HG02852 (cell line): ENCODE measurements around the gene TBC1D19.
"Not testable (repeated sequence)": the region's sequence is repeated elsewhere in the genome, so short reads cannot be mapped to it uniquely, and the experiment has no call there.

Source experiments
- ATAC-seq: cut with Tn5 transposase; IDR thresholded peaks from one replicate; pipeline ENCODE4 v1.9.1; 2021; ENCODE audit warnings: mild to moderate bottlenecking, moderate library complexity; ENCODE audit not compliant: unreplicated experiment

The TBC1D19 gene, protein sequence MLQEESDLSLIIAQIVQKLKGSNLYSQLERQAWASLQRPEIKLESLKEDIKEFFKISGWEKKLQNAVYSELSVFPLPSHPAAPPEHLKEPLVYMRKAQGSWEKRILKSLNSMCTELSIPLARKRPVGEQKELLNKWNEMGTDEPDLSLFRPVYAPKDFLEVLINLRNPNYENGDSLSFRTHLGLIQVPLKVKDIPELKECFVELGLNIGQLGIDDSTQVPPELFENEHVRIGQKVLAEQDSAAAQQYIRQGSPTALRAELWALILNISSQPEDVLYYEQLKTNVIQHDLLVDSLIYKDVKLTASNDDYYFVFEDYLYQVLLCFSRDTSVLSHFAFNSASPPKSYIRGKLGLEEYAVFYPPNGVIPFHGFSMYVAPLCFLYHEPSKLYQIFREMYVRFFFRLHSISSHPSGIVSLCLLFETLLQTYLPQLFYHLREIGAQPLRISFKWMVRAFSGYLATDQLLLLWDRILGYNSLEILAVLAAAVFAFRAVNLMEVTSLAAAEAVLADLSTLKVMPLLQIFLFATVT

GRCh38 chr4:26583865-26584652 is at the start of gene TBC1D19:
TBC1D19 (plus strand) TSS chr4:26584084; CDS start chr4:26584194, 110 bp downstream.
- peak; percentile 100 for ATAC-seq

- no peak for ATAC-seq
These were observed 40.9 kb upstream of the TBC1D19 start for GRCh38 chr4:26542991-26543390.

DNA sequence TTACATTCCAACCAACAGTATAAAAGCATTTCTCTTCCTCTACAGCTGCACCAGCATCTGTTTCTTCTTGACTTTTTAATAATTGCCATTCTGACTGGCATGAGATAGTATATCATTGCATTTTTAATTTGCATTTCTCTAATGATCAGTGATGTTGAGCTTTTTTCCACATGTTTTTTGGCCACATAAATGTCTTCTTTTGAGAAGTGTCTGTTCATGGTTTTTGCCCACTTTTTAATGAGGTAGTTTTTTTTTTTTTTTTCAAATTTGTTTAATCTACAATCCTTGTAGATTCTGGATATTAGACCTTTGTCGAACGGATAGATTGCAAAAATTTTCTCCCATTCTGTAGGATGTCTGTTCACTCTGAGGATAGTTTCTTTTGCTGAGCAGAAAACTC is 39.5 kb upstream of the TBC1D19 start:
- ATAC-seq: no peak

- not testable (repeated sequence) for ATAC-seq
These were observed 35.5 kb upstream of the TBC1D19 start for GRCh38 chr4:26548379-26548778.

DNA sequence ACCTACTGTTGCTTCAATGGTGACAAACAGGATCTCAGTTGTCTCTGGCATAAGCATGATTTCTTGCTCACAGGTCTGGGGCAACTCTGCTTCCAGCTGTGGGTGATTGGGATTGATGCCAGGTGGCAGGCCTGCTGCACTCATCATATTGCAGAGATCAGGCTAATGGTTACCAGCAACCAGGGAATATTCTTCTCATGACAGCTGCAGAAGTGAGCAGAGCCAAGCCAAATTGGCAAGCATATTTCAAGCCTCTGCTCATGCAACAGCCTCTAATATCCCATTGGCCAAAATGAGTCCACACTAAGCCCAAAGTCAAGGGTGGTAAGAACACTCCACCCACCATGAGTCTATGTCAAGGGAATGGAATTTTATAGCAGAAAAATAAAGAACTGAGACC is 26.7 kb upstream of the TBC1D19 start:
- ATAC-seq: no peak

DNA sequence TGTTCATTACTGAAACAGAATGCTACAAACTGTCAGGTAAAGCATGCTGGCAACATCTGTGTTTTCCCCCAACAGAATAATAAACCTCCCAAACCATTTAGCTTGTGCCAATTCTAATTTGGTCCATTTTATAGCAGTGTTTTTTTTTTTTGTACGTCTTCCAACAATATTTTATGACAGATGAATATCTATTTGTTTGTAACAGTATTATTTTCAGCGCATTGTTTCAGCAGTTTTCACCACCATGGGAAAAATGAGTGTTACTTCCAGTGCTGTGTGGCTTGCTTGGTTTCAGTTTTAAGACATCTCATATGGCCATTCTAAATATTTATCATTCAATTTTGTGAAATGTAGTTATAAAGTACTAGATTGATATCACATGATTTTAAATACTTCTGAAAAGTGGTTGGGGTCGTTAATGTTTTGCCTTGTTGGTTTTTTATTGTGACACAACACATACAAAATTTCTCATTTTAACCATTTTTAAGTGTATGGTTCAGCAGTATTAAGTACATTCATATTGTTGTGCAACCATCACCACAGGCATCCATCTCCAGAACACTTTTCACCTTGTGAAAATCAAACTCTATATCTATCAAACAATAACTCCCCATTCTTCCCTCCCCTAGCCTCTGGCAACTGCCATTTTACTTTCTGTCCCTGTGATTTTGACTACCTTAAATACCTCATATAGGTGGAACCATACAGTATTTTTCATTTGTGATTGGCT is 25.6 kb upstream of the TBC1D19 start:
- ATAC-seq: no peak

DNA sequence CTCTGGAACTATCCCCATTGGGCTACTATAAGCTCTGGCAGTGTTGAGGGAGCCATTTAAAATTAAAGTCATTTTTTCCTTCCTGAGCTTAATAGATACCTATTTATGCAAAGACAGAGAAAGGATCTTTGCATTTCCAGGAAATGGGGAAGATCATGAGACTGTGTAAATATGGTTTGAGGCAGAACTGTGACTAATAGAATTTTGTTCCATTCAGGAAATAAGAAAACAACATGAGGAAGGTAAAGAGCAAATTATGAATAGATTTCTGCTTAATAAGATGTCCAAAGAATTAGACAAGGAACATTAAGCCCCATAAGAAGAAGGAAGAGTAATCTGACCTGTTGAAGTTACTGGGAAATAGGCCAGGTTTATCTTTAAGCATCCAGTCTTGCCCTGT is 17.8 kb upstream of the TBC1D19 start:
- ATAC-seq: no peak

- ATAC-seq: no peak
These were observed 15.4 kb upstream of the TBC1D19 start for GRCh38 chr4:26568446-26568994.

GRCh38 chr4:26570596-26570995 is 13.3 kb upstream of the TBC1D19 start:
- no peak for ATAC-seq

DNA sequence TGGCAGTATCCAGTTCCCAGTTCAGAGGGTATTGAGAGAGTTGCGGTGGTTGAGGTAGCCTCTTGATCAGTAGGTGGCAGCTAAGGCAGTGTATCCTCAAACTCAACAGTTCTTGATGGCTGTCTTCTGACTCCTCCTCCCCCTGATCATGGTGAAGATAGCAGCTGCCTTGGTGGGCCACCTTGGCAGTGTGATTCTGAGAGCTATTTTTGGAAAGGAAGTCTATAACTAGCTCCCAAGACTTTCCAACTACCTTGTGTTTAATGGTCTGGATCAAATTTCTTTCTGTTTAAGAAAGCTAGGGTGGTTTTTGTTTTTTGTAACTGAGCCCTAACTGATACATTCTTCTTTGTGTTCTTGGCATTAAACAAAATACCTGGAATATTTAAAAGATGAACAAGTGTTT is 10.5 kb upstream of the TBC1D19 start:
- no peak for ATAC-seq

- no peak for ATAC-seq
These were observed 9.3 kb upstream of the TBC1D19 start for GRCh38 chr4:26574563-26574962.

DNA sequence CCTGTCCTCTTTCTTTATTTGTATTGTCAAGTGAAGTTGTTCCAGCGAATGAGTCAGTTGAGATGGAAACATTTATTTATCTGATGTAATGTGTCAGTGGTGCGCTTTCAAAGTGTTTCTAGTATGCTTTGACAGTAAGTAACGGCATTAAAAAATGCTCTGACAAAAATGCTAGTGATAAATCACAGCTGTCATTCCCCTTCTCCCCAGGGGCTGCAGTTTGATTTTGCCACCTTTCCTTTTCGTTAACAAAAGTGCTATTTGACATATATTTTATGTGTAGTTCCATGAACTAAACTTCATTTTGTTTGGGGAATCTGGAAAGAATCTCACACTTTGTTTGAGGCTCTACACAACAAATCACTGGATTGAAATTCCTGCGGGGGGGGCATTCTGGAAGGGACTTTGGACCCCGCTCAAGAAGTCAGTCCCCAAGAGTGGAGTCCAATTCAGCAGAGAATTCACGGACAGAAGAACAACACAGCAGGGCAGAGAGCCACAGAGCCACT is 7.6 kb upstream of the TBC1D19 start:
- ATAC-seq: no peak

DNA sequence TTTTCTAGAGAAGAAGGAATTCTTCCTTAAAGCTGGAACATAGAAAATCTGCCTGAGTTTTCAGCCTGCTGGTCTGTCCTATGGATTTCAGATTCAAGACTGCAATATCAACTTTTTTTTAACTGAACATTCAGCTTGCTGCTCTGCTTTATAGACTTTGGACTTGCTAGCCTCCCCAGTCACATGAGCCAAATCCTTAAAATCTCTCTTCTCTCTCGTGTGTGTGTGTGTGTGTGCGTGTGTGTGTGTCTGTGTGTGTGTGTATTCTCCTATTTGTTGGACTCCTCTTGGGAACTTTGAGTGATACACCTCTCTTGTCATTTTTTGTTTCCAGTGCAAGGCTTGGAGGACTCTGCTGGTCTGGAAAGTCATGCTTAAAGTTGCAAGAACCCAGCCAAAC is 6.8 kb upstream of the TBC1D19 start:
- no peak for ATAC-seq

- no peak for ATAC-seq
These were observed 4.7 kb upstream of the TBC1D19 start for GRCh38 chr4:26579169-26579568.

GRCh38 chr4:26581341-26581740 is 2.5 kb upstream of the TBC1D19 start:
- ATAC-seq: not testable (repeated sequence)

- peak; percentile 64 for ATAC-seq
These were observed 383 bp upstream of the TBC1D19 start for GRCh38 chr4:26583538-26583864.

DNA sequence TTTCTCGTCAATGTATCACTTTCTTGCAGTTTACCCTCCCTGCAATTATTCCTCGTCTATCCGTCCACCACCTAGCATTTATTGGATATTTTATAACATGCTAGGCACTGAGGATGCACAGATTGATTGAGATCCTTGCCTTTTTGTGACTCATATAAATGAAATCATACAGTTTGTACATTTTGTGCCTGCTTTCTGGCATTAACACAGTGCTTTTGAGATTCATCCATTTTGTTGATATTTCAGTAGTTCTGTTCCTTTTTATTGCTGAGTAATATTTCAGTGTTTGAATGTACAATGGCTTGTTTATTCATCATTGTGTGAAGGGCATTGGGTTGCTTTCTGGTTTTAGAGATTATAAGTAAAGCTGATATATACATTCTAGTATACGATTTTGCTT is 841 bp downstream of the TBC1D19 start:
- no peak for ATAC-seq

GRCh38 chr4:26589705-26590104 is 5.8 kb downstream of the TBC1D19 start:
- ATAC-seq: no peak

GRCh38 chr4:26590639-26591038 is 6.8 kb downstream of the TBC1D19 start:
- ATAC-seq: no peak

DNA sequence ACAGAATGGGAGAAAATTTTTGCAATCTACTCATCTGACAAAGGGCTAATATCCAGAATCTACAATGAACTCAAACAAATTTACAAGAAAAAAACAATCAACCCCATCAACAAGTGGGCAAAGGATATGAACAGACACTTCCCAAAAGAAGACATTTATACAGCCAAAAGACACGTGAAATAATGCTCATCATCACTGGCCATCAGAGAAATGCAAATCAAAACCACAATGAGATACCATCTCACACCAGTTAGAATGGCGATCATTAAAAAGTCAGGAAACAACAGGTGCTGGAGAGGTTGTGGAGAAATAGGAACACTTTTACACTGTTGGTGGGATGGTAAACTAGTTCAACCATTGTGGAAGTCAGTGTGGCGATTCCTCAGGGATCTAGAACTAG is 9.7 kb downstream of the TBC1D19 start:
- ATAC-seq: not testable (repeated sequence)

GRCh38 chr4:26594371-26594770 is 10.5 kb downstream of the TBC1D19 start:
- ATAC-seq: no peak
